Kidney (tissue), 14 donors: Measurements from ENCODE around the gene RNF157. TPM values are rescaled to one million over a fixed set of nuclear protein-coding genes. Genes with fewer than 3 reads are reported as not detected.

Experiments
- DNase-seq, 5 donors: peaks; one replicate each; pipeline ENCODE4 v3.0.0-alpha.2; 2013 to 2020
- FAIRE-seq: peaks from 2 replicates; lab custom pipeline; 2012; peaks lifted over from hg19 to GRCh38; lab: Jason Lieb, UNC
- H3K27ac ChIP-seq, 2 donors: one replicate each; pipeline ENCODE4 v1.7.0; 2013; ENCODE audit warnings: low read depth in 2 of 2, low read length in 2 of 2, inconsistent platforms in 1 of 2
- H3K27me3 ChIP-seq: one replicate; pipeline ENCODE4 v1.7.1; 2013; ENCODE audit warnings: low read length, inconsistent platforms; ENCODE audit not compliant: control insufficient read depth, insufficient read depth
- H3K36me3 ChIP-seq, 3 donors: one replicate each; pipeline versions ENCODE4 v1.7.0 to v1.7.1; 2013; ENCODE audit warnings: low read length in 3 of 3, control low read depth in 1 of 3, inconsistent platforms in 1 of 3; ENCODE audit not compliant: insufficient read depth in 3 of 3, control insufficient read depth in 2 of 3
- H3K4me1 ChIP-seq, 3 donors: one replicate each; pipeline versions ENCODE4 v1.7.0 to v1.7.1; 2013; ENCODE audit warnings: low read length in 3 of 3, inconsistent platforms in 1 of 3, low read depth in 1 of 3; ENCODE audit not compliant: control insufficient read depth in 2 of 3, insufficient read depth in 2 of 3
- H3K4me3 ChIP-seq, 3 donors: one replicate each; pipeline versions ENCODE4 v1.7.0 to v1.8.1; 2013; ENCODE audit warnings: low read length in 3 of 3, control low read depth in 1 of 3, inconsistent platforms in 1 of 3
- H3K9ac ChIP-seq, 3 donors: one replicate each; pipeline versions ENCODE4 v1.7.0 to v1.7.1; 2013; ENCODE audit warnings: low read length in 3 of 3, control low read depth in 1 of 3, inconsistent platforms in 1 of 3
- H3K9me3 ChIP-seq, 3 donors: one replicate each; pipeline versions ENCODE4 v1.7.0 to v1.7.1; 2013; ENCODE audit warnings: low read length in 3 of 3, control low read depth in 1 of 3, inconsistent platforms in 1 of 3; ENCODE audit not compliant: control insufficient read depth in 2 of 3, insufficient read depth in 1 of 3
- intact Hi-C: fragments of 100-400 bp; cut with DNase I; formaldehyde crosslinking; loops from one replicate; pipeline ENCODE4 v1.11.1; 2022
- polyA plus RNA-seq: library from polyadenylated mRNA; stranded (reverse); fragments of 350-450 nt; fragmentation: Illumina TruSeq; extraction: RNeasy Lipid Tissue Mini Kit (QIAGEN cat#74804); gene quantifications from one replicate; pipeline ENCODE4 v1.2.3, GENCODE V29; 2014; ENCODE audit warnings: low read depth, low replicate concordance; ENCODE audit not compliant: insufficient read depth
- total RNA-seq: library from RNA; stranded (reverse); fragmentation: NEBNext Ultra II Directional; extraction: Animal tissue kit (Norgen Biotek cat#: 25700); gene quantifications from one replicate; pipeline ENCODE4 v1.2.1, GENCODE V29; 2021
- TF ChIP-seq, protein P1 (sequence below): IDR thresholded peaks from 3 replicates; pipeline ENCODE4 v1.5.1; 2012; ENCODE audit warnings: mild to moderate bottlenecking, moderate library complexity, borderline replicate concordance; ENCODE audit not compliant: insufficient read depth; ENCODE audit errors: extremely low read depth
- donor health status: control.
- donor health status: control.
- donor health status: control.
- donor health status: control.
- donor health status: control.
- donor health status: DM: yes; HTN: yes; CAD: no.
- donor health status: Normal renal cell carcinoma (clear cell type).

Gene RNF157
- total and polyA plus RNA-seq, 2 donors from 2014 or later: 4.8 to 12.4 TPM

DNA sequence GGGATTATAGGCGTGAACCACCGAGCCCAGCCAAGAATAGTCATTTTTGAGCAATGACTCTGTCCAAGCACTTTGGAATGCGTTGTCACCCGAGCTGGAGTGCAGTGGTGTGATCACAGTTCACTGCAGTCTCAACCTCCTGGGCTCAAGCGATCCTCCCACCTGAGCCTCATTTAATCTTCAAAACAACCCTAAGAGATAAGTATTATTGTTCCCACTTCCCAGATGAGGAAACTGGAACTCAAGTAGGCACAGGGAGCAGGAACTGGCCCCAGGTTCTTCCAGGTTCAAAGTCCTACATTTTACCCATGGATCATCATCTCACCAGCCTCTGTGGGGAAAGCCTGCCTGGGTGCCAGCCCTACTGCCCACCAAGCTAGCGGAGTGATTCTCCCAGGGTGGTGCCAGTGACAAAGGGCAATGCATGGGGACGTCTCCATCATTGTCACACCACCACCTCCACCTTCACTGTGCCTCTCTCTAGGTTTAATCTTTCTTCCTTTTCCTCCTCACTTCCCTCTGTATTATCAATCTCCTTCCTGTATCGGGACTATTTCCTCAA, 11.3 kb upstream of the RNF157 start:
- Histone ChIP-seq H3K9me3 (no peaks in the 10 kb centered on the region), H3K4me3 (no peak overlapping the region), H3K9ac (no peak overlapping the region), H3K27me3 (no peaks in the 10 kb centered on the region), H3K27ac (peak overlapping the region; percentile 54 to 85), H3K36me3 (no peaks in the 10 kb centered on the region), H3K4me1 (peaks cover 13 to 26% (median 20%) of the 10 kb centered on the region in 3 donors)
- intact Hi-C loops: no loop called here
- peak in 2 of 5 donors; percentile 23 to 26 for DNase-seq
- TF ChIP-seq, protein P1, sequence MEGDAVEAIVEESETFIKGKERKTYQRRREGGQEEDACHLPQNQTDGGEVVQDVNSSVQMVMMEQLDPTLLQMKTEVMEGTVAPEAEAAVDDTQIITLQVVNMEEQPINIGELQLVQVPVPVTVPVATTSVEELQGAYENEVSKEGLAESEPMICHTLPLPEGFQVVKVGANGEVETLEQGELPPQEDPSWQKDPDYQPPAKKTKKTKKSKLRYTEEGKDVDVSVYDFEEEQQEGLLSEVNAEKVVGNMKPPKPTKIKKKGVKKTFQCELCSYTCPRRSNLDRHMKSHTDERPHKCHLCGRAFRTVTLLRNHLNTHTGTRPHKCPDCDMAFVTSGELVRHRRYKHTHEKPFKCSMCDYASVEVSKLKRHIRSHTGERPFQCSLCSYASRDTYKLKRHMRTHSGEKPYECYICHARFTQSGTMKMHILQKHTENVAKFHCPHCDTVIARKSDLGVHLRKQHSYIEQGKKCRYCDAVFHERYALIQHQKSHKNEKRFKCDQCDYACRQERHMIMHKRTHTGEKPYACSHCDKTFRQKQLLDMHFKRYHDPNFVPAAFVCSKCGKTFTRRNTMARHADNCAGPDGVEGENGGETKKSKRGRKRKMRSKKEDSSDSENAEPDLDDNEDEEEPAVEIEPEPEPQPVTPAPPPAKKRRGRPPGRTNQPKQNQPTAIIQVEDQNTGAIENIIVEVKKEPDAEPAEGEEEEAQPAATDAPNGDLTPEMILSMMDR: no peak
- FAIRE-seq: no peak

DNA sequence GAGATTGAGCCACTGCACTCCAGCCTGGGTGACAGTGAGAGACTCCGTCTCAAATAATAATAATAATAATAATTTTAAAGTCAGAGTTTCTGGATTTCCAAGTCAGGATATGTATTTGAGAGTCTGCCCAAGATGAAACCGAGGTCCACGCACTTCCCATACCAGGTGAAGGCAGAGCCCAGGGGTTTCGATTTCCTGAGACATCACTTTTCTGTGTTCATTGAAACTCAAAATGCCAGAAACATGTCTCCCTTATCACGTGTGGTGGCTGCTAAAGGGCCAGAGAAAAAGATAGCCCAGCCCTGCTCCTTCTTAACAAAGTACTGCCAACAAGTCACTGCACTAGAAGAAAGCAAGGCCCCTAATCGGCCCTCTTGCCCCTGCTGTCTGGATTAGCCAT, 9.8 kb upstream of the RNF157 start:
- Histone ChIP-seq H3K4me3 (no peak overlapping the region), H3K27me3 (no peaks in the 10 kb centered on the region), H3K36me3 (no peaks in the 10 kb centered on the region), H3K9me3 (no peaks in the 10 kb centered on the region), H3K4me1 (peaks cover 17 to 32% (median 20%) of the 10 kb centered on the region in 3 donors), H3K9ac (no peak overlapping the region), H3K27ac (no peak overlapping the region)
- TF ChIP-seq, protein P1: no peak
- DNase-seq (no peak), FAIRE-seq (no peak)
- intact Hi-C loops: no loop called here

DNA sequence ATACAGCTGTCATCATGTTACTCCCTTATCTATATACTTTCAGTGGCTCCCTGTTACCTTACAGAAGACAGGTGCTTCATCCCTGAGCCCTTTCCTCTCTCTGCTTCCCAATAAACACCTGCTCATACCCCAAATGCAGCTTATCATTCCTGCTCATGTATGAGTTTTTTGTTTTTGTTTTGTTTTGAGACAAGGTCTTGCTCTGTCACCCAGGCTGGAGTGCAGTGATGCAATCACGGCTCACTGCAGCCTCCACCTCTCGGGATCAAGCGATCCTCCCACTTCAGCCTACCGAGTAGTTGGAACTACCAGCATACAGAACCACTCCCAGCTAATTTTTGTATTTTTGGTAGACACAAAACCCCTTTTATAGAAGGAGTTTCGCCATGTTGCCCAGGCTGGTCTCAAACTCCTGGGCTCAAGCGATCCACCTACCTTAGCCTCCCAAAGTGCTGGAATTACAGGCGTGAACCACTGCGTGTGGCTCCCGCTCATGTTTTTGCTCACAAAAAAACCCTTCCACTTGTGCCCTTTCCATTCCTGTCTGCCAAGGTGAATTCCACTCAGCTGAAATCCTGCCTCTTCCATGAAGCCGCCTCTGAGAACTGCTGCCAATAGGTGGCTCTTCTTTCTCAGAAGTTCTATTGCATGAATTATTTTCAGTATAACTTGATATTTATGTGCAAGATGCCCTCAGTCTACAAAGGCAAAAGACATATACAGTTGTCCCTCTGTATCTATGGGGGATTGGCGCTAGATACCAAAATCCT, 7.9 kb upstream of the RNF157 start:
- intact Hi-C loops: no loop called here
- H3K9me3 ChIP-seq: no peaks in the 10 kb centered on the region
- no peaks in the 10 kb centered on the region for H3K27me3 ChIP-seq
- peaks cover 16 to 31% (median 19%) of the 10 kb centered on the region in 3 donors for H3K4me1 ChIP-seq
- H3K36me3 ChIP-seq: no peaks in the 10 kb centered on the region
- TF ChIP-seq, protein P1: no peak
- H3K27ac ChIP-seq: no peak overlapping the region
- no peak for FAIRE-seq
- H3K4me3 ChIP-seq: no peak overlapping the region
- no peak overlapping the region for H3K9ac ChIP-seq
- peak in 2 of 5 donors; percentile 10 to 32 for DNase-seq
